Stimulated activated CD8-positive, alpha-beta memory T cell treated with anti-CD3 and anti-CD28 coated beads, Interleukin-12 subunit alpha, Interleukin-12 subunit beta, amount 100 ng/mL, for 4 hours (primary cell): Measurements from ENCODE around the gene KTN1.

Experiments used
- DNase-seq: peaks from one replicate; pipeline ENCODE4 v3.0.0-alpha.2; 2020; ENCODE audit warnings: low read depth

The KTN1 gene

GRCh38 chr14:55681096-55681495 is 101.1 kb downstream of the KTN1 start:
- DNase-seq: no peak

GRCh38 chr14:55684956-55685584 is 105.1 kb downstream of the KTN1 start:
- no peak for DNase-seq

GRCh38 chr14:55686713-55687112 is 106.7 kb downstream of the KTN1 start:
- DNase-seq: no peak

- DNase-seq: no peak
These were observed 108.6 kb downstream of the KTN1 start for GRCh38 chr14:55688566-55688965.

GRCh38 chr14:55689981-55690871 is 110.2 kb downstream of the KTN1 start:
- DNase-seq: no peak

- DNase-seq: no peak
These were observed 111.7 kb downstream of the KTN1 start for GRCh38 chr14:55691659-55692058.

- no peak for DNase-seq
These were observed 113.9 kb downstream of the KTN1 start for GRCh38 chr14:55693904-55694303.

- no peak for DNase-seq
These were observed 117.4 kb downstream of the KTN1 start for GRCh38 chr14:55697414-55697861.

- DNase-seq: no peak
These were observed 118.0 kb downstream of the KTN1 start for GRCh38 chr14:55698051-55698450.

GRCh38 chr14:55699131-55700057 is 119.4 kb downstream of the KTN1 start:
- DNase-seq: no peak

- DNase-seq: no peak
These were observed 121.6 kb downstream of the KTN1 start for GRCh38 chr14:55701638-55702037.

GRCh38 chr14:55702511-55702910 is 122.5 kb downstream of the KTN1 start:
- DNase-seq: no peak

- no peak for DNase-seq
These were observed 124.6 kb downstream of the KTN1 start for GRCh38 chr14:55704654-55705053.

- no peak for DNase-seq
These were observed 125.8 kb downstream of the KTN1 start for GRCh38 chr14:55705651-55706364.

- no peak for DNase-seq
These were observed 126.3 kb downstream of the KTN1 start for GRCh38 chr14:55706365-55706684.

GRCh38 chr14:55706893-55707292 is 126.9 kb downstream of the KTN1 start:
- no peak for DNase-seq

- no peak for DNase-seq
These were observed 127.4 kb downstream of the KTN1 start for GRCh38 chr14:55707365-55707804.

GRCh38 chr14:55710506-55711041 is 130.6 kb downstream of the KTN1 start:
- no peak for DNase-seq

GRCh38 chr14:55711175-55711811 is 131.3 kb downstream of the KTN1 start:
- no peak for DNase-seq

GRCh38 chr14:55712491-55712890 is 132.5 kb downstream of the KTN1 start:
- no peak for DNase-seq

- no peak for DNase-seq
These were observed 133.5 kb downstream of the KTN1 start for GRCh38 chr14:55713486-55713885.
